HG03064 (cell line): ENCODE measurements around the gene CD300C.
"Not testable (repeated sequence)": the region's sequence is repeated elsewhere in the genome, so short reads cannot be mapped to it uniquely, and the experiment has no call there.

Source experiments
- ATAC-seq: cut with Tn5 transposase; IDR thresholded peaks from one replicate; pipeline ENCODE4 v1.9.1; 2021; ENCODE audit warnings: low read depth; ENCODE audit not compliant: unreplicated experiment

CD300C gene

GRCh38 chr17:74515941-74516340, 30.0 kb downstream of the CD300C start:
- no peak for ATAC-seq

GRCh38 chr17:74514632-74515334, 31.1 kb downstream of the CD300C start:
- ATAC-seq = no peak

- ATAC-seq = no peak
Observed at GRCh38 chr17:74513987-74514631, 31.8 kb downstream of the CD300C start.

GRCh38 chr17:74512624-74513091, 33.3 kb downstream of the CD300C start:
- peak; percentile 56 for ATAC-seq

- no peak for ATAC-seq
Observed at GRCh38 chr17:74512036-74512435, 33.9 kb downstream of the CD300C start.

GRCh38 chr17:74508156-74508555, 37.8 kb downstream of the CD300C start:
- no peak for ATAC-seq

- not testable (repeated sequence) for ATAC-seq
Observed at GRCh38 chr17:74503949-74504348, 42.0 kb downstream of the CD300C start.

GRCh38 chr17:74502861-74503260, 43.1 kb downstream of the CD300C start:
- ATAC-seq = no peak

- ATAC-seq = no peak
Observed at GRCh38 chr17:74499992-74500391, 45.9 kb downstream of the CD300C start.

GRCh38 chr17:74497471-74497870, 48.4 kb downstream of the CD300C start:
- ATAC-seq = no peak

GRCh38 chr17:74493331-74493833, 52.5 kb downstream of the CD300C start:
- no peak for ATAC-seq

GRCh38 chr17:74491626-74492025, 54.3 kb downstream of the CD300C start:
- ATAC-seq = no peak
